A549 (cell line): Measurements from ENCODE around the gene PPHLN1. TPM values are rescaled to one million over a fixed set of nuclear protein-coding genes. Genes with fewer than 3 reads are reported as not detected.

Source experiments
- ATAC-seq, 2 experiments: fragments of 200-7000 bp in 1 of 2; fragments of >200 bp in 1 of 2; cut with Nextera tagmentation in 1 of 2; cut with Tn5 transposase in 1 of 2; 3 replicates each; pipeline versions ENCODE4 v1.8.0 to v1.9.1; 2018 to 2020; ENCODE audit warnings: mild to moderate bottlenecking in 1 of 2, moderate library complexity in 1 of 2
- CTCF ChIA-PET: fragments of 300-600 bp; sonication (Branson Sonifier 250); formaldehyde crosslinking; extraction: SDS; loops from one replicate; lab custom pipeline; 2021; ENCODE audit warnings: antibody characterized with exemption, inconsistent platforms; lab: Yijun Ruan, JAX
- POLR2A ChIA-PET: fragments of 350-600 bp; formaldehyde crosslinking; extraction: SDS; loops from one replicate; lab custom pipeline; 2021; ENCODE audit warnings: antibody characterized with exemption, inconsistent platforms; lab: Yijun Ruan, JAX
- DNase-seq, 2 experiments: peaks; one replicate each; pipeline versions ENCODE4 v3.0.0 to v3.0.0-alpha.2; 2011 to 2016; ENCODE audit warnings: low read depth in 1 of 2, low spot score in 1 of 2
- FAIRE-seq: peaks from 2 replicates; lab custom pipeline; 2011; peaks lifted over from hg19 to GRCh38; lab: Jason Lieb, UNC
- H3K27ac ChIP-seq, 2 experiments: fragments of >200 bp; sonication (Bioruptor Twin); formaldehyde crosslinking; 3 replicates each; pipeline ENCODE4 v1.5.1; 2016 to 2017
- H3K4me1 ChIP-seq: fragments of >200 bp; sonication (Bioruptor Twin); formaldehyde crosslinking; 3 replicates; pipeline ENCODE4 v1.6.1; 2016
- H3K4me2 ChIP-seq: fragments of >200 bp; sonication (Bioruptor Twin); formaldehyde crosslinking; 3 replicates; pipeline ENCODE4 v1.6.1; 2016
- H3K4me3 ChIP-seq: fragments of >200 bp; sonication (Bioruptor Twin); formaldehyde crosslinking; 3 replicates; pipeline ENCODE4 v1.5.1; 2016
- H3K9me3 ChIP-seq: fragments of >200 bp; sonication (Bioruptor Twin); formaldehyde crosslinking; 3 replicates; pipeline ENCODE4 v1.6.1; 2016
- CBX2 ChIP-seq: fragments of 200-600 bp; sonication (generic); IDR thresholded peaks from 2 replicates; pipeline ENCODE4 v1.6.1; 2016; ENCODE audit warnings: low read depth, mild to moderate bottlenecking, borderline replicate concordance
- CHD2 ChIP-seq: fragments of 150-350 bp; IDR thresholded peaks from 2 replicates; pipeline ENCODE4 v1.6.1; 2014; ENCODE audit warnings: low read length; ENCODE audit not compliant: partially characterized antibody
- CHD4 ChIP-seq: fragments of 200-600 bp; sonication (generic); IDR thresholded peaks from 2 replicates; pipeline ENCODE4 v1.6.1; 2016; ENCODE audit warnings: antibody characterized with exemption, mild to moderate bottlenecking, borderline replicate concordance
- EHMT2 ChIP-seq: fragments of 200-600 bp; sonication (generic); IDR thresholded peaks from 2 replicates; pipeline ENCODE4 v1.6.1; 2016; ENCODE audit warnings: antibody characterized with exemption, low read depth, mild to moderate bottlenecking, moderate library complexity
- ESRRA ChIP-seq: fragments of 150-350 bp; IDR thresholded peaks from 2 replicates; pipeline ENCODE4 v1.6.1; 2014; ENCODE audit warnings: mild to moderate bottlenecking, low read length, borderline replicate concordance
- FOSB ChIP-seq: fragments of 250-450 bp; sonication (Bioruptor Pico); IDR thresholded peaks from 2 replicates; pipeline ENCODE4 v1.5.0; 2020; ENCODE audit warnings: mild to moderate bottlenecking, moderate library complexity
- FOXS1 ChIP-seq: fragments of 250-450 bp; sonication (Bioruptor Pico); IDR thresholded peaks from 2 replicates; pipeline ENCODE4 v1.5.0; 2020; ENCODE audit warnings: mild to moderate bottlenecking, moderate library complexity
- HOXA7 ChIP-seq: fragments of 250-450 bp; sonication (Bioruptor Pico); IDR thresholded peaks from 2 replicates; pipeline ENCODE4 v1.5.0; 2020; ENCODE audit warnings: mild to moderate bottlenecking, moderate library complexity
- HOXB5 ChIP-seq: fragments of 250-450 bp; sonication (Bioruptor Pico); IDR thresholded peaks from 2 replicates; pipeline ENCODE4 v1.5.0; 2020; ENCODE audit warnings: mild to moderate bottlenecking, moderate library complexity
- JUN ChIP-seq, 2 experiments: fragments of >200 bp; sonication (Bioruptor Twin); formaldehyde crosslinking; IDR thresholded peaks; 2 replicates in 1 of 2; 3 replicates in 1 of 2; pipeline ENCODE4 v1.6.1; 2016 to 2017
- KDM5A ChIP-seq: fragments of 200-600 bp; sonication (generic); IDR thresholded peaks from 2 replicates; pipeline ENCODE4 v1.6.1; 2016; ENCODE audit warnings: antibody characterized with exemption, mild to moderate bottlenecking
- MAX ChIP-seq: IDR thresholded peaks from 2 replicates; pipeline ENCODE4 v1.6.1; 2012
- NFE2L2 ChIP-seq: fragments of 150-350 bp; conservative IDR thresholded peaks from 2 replicates; pipeline ENCODE4 v1.6.1; 2014; ENCODE audit warnings: low read length
- NPAS2 ChIP-seq: fragments of 250-450 bp; sonication (Bioruptor Pico); IDR thresholded peaks from 2 replicates; pipeline ENCODE4 v1.8.0; 2022; ENCODE audit warnings: mild to moderate bottlenecking, moderate library complexity, borderline replicate concordance
- RARB ChIP-seq: fragments of 250-450 bp; sonication (Bioruptor Pico); IDR thresholded peaks from 2 replicates; pipeline ENCODE4 v1.8.0; 2021; ENCODE audit warnings: mild to moderate bottlenecking, moderate library complexity
- RCOR1 ChIP-seq: fragments of 150-350 bp; IDR thresholded peaks from 2 replicates; pipeline ENCODE4 v1.6.1; 2014; ENCODE audit warnings: antibody characterized with exemption, low read length, low read depth
- REST ChIP-seq: fragments of 200-600 bp; sonication (generic); IDR thresholded peaks from 2 replicates; pipeline ENCODE4 v1.6.1; 2016; ENCODE audit warnings: antibody characterized with exemption, mild to moderate bottlenecking, moderate library complexity
- RFX5 ChIP-seq: fragments of 450-650 bp; IDR thresholded peaks from 2 replicates; pipeline ENCODE4 v1.7.1; 2014; ENCODE audit warnings: antibody characterized with exemption, mild to moderate bottlenecking, moderate library complexity
- TFCP2L1 ChIP-seq: fragments of 250-450 bp; sonication (Bioruptor Pico); IDR thresholded peaks from 2 replicates; pipeline ENCODE4 v1.5.0; 2021; ENCODE audit warnings: mild to moderate bottlenecking
- USF2 ChIP-seq: fragments of 450-650 bp; IDR thresholded peaks from 2 replicates; pipeline ENCODE4 v1.6.1; 2014; ENCODE audit warnings: antibody characterized with exemption
- ZC3H11A ChIP-seq: fragments of 450-650 bp; IDR thresholded peaks from 2 replicates; pipeline ENCODE4 v1.6.1; 2014; ENCODE audit warnings: antibody characterized with exemption, mild to moderate bottlenecking
- ZFP36 ChIP-seq: fragments of 450-650 bp; IDR thresholded peaks from 2 replicates; pipeline ENCODE4 v1.6.1; 2014; ENCODE audit warnings: borderline replicate concordance; ENCODE audit not compliant: partially characterized antibody
- ZSCAN20 ChIP-seq: fragments of 250-450 bp; sonication (Bioruptor Pico); IDR thresholded peaks from 2 replicates; pipeline ENCODE4 v1.8.0; 2022; ENCODE audit warnings: mild to moderate bottlenecking, moderate library complexity
- WGBS: methylation state at CpG from one replicate; pipeline ENCODE4 v1.1.6; 2017; ENCODE audit errors: missing lambda C conversion rate; 5-methylcytosine and 5-hydroxymethylcytosine counted together
- polyA plus RNA-seq, 4 experiments: library from polyadenylated mRNA; depleted of rRNA in 3 of 4; stranded (reverse); fragments of >200 nt; fragmentation: RNase III in 1 of 4; extraction: RNeasy Plus Mini Kit Qiagen cat#74134 plus additional on column Dnase treatment in 1 of 4; gene quantifications; 2 replicates in 3 of 4; 3 replicates in 1 of 4; pipeline ENCODE4 v1.2.3, GENCODE V29; 2011 to 2017
- TF ChIP-seq, protein P1 (sequence below): IDR thresholded peaks from 2 replicates; pipeline ENCODE4 v1.6.1; 2012
- TF ChIP-seq, protein P2 (sequence below): fragments of >200 bp; sonication (Bioruptor Twin); formaldehyde crosslinking; IDR thresholded peaks from 3 replicates; pipeline ENCODE4 v1.5.1; 2016

PPHLN1 gene
- polyA plus RNA-seq, 2 of the 4 experiments (the other 2 are of a cell fraction) = 55.5 to 135 TPM

- peak; percentile 71 to 86; a peak in 5 of 6 replicates for ATAC-seq
- CTCF ChIA-PET = no interaction called here
- peak overlapping the region; percentile 43 for H3K4me2 ChIP-seq
Measured at GRCh38 chr12:42426746-42427145, 100.8 kb downstream of the PPHLN1 start.

GRCh38 chr12:42428850-42429249 is 102.9 kb downstream of the PPHLN1 start:
- Histone ChIP-seq H3K4me2 (no peak overlapping the region), H3K27ac (no peak overlapping the region), H3K9me3 (no peaks in the 10 kb centered on the region), H3K4me3 (no peak overlapping the region), H3K4me1 (peaks cover 9% of the 10 kb centered on the region)
- ATAC-seq = no peak
- no peak for TF ChIP-seq ZFP36
- TF ChIP-seq NPAS2 (CRISPR knock-in tag) = no peak
- no peak for TF ChIP-seq RARB (CRISPR knock-in tag)
- TF ChIP-seq MAX = no peak
- no peak for TF ChIP-seq EHMT2
- no peak for TF ChIP-seq KDM5A
- no peak for TF ChIP-seq FOXS1 (CRISPR knock-in tag)
- no peak for DNase-seq
- CTCF ChIA-PET = no interaction called here
- POLR2A ChIA-PET = no interaction called here
- FAIRE-seq = no peak
- 46% methylated on average over 2 of the region's 2 CpGs for WGBS

More at GRCh38 chr12:42426746-42427145, 100.8 kb downstream of the PPHLN1 start:
- no peak overlapping the region for H3K4me3 ChIP-seq
- no peak for FAIRE-seq
- H3K4me1 ChIP-seq = peaks cover 22% of the 10 kb centered on the region
- WGBS = 57% methylated on average over 6 of the region's 6 CpGs
- H3K9me3 ChIP-seq = no peaks in the 10 kb centered on the region
- peak; percentile 21 to 76 for DNase-seq
- no peak for TF ChIP-seq KDM5A
- TF ChIP-seq CHD4 = no peak
- no peak for TF ChIP-seq HOXB5 (CRISPR knock-in tag)
- TF ChIP-seq TFCP2L1 (CRISPR knock-in tag) = no peak
- no peak for TF ChIP-seq RFX5
- peak overlapping the region; percentile 4 to 68; a peak in 3 of 6 replicates for H3K27ac ChIP-seq
- POLR2A ChIA-PET = no interaction called here

DNA sequence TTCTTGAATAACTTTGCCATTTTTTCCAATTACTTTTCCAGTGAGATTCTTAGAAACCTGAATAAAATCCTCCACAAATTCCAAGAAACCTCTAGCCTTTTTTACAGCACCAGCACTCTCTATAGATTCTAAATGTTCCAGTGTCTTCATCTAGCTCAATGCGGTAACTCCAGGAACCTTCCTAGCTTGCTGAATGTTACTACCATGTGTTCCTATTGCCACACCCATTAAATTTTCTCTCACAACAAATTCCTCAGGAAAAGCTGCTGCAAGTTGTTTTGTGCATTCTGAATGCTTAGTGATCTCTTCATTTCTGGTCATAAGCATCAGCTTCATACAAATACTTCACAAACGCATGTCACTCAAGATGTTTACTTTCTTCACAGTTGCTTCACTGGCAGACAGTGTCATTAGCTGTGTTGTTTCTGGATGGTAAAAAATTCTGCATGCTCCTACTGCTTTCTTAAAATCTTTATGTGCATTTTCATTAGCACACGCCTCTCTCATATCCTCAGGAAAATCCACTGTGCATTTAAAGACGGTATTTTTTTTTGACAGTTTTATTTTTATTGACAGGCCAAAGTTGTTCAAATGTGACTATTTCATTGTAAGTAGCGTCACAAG is 106.7 kb downstream of the PPHLN1 start:
- H3K9me3 ChIP-seq = no peaks in the 10 kb centered on the region
- FAIRE-seq = peak; percentile 36
- ChIA-PET POLR2A (no interaction called here), CTCF (interaction anchor here (1.1 kb wide), 1 partner anchor 12 kb away, joined by 3 read pairs; no protein-coding TSS in a partner anchor)
- DNase-seq = no peak
- H3K4me2 ChIP-seq = no peak overlapping the region
- WGBS = 91% methylated on average over 5 of the region's 5 CpGs
- no peak overlapping the region for H3K4me3 ChIP-seq
- no peak for TF ChIP-seq NFE2L2
- TF ChIP-seq ZFP36 = no peak
- TF ChIP-seq RCOR1 = no peak
- TF ChIP-seq, protein P1, sequence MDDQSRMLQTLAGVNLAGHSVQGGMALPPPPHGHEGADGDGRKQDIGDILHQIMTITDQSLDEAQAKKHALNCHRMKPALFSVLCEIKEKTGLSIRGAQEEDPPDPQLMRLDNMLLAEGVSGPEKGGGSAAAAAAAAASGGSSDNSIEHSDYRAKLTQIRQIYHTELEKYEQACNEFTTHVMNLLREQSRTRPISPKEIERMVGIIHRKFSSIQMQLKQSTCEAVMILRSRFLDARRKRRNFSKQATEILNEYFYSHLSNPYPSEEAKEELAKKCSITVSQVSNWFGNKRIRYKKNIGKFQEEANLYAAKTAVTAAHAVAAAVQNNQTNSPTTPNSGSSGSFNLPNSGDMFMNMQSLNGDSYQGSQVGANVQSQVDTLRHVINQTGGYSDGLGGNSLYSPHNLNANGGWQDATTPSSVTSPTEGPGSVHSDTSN = no peak
- no peak for TF ChIP-seq ZC3H11A
- TF ChIP-seq CBX2 = no peak
- TF ChIP-seq, protein P2, sequence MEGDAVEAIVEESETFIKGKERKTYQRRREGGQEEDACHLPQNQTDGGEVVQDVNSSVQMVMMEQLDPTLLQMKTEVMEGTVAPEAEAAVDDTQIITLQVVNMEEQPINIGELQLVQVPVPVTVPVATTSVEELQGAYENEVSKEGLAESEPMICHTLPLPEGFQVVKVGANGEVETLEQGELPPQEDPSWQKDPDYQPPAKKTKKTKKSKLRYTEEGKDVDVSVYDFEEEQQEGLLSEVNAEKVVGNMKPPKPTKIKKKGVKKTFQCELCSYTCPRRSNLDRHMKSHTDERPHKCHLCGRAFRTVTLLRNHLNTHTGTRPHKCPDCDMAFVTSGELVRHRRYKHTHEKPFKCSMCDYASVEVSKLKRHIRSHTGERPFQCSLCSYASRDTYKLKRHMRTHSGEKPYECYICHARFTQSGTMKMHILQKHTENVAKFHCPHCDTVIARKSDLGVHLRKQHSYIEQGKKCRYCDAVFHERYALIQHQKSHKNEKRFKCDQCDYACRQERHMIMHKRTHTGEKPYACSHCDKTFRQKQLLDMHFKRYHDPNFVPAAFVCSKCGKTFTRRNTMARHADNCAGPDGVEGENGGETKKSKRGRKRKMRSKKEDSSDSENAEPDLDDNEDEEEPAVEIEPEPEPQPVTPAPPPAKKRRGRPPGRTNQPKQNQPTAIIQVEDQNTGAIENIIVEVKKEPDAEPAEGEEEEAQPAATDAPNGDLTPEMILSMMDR = no peak
- no peak for TF ChIP-seq JUN (IDR thresholded peaks at IDR 0.05)
- no peak for TF ChIP-seq KDM5A
- TF ChIP-seq RFX5 = no peak
- TF ChIP-seq CHD2 = no peak
- no peak for TF ChIP-seq HOXA7
- no peak for TF ChIP-seq USF2
- no peak for TF ChIP-seq ESRRA
- no peak for TF ChIP-seq REST
- no peak for TF ChIP-seq FOSB (CRISPR knock-in tag)
- TF ChIP-seq ZSCAN20 = no peak
- no peak for ATAC-seq
- H3K4me1 ChIP-seq = no peaks in the 10 kb centered on the region
- H3K27ac ChIP-seq = no peak overlapping the region
